ENCODE results near the gene CTSF. TPM values are rescaled to one million over a fixed set of nuclear protein-coding genes. Genes with fewer than 3 reads are reported as not detected.

Gene CTSF
- total RNA-seq, 4 donors from 2014 or later: 55.9 to 196 (median 121) TPM

DNA sequence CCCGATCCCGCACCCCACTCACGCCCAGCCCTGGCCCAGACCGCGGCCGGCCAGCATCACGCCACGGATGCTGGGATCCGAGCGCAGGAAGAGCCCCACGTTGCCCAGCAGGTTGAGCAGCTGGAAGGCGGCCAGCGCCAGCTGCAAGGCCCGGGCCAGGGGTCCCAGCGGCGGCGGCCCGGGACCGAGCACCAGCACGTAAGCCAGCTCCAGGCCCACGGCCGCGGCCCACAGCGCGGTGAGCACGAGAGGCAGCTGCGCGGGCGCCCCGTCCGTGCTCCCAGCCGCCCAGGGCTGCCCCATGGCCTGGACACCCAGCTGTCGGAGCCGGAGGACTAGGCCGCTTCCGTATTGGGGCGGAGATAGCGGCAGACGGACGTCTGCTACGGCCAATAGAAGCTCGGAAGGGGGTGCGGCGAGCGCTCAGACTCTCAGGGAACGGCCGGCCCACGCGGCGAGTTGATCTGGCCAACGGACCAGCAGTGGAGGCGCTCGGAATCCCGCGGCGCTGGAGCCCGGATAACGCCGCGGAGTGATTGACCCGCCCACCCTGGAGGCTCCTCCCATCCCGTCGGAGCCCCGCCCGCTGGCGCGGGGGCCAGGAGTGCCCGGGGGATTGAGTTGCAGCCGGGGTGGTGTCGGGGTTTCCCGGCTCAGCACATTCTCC is 22.6 kb downstream of the CTSF start, which contains the start of gene ZDHHC24:
Gene ZDHHC24 (minus strand): TSS at position 348 of the 667 bp plus-strand sequence. CDS start 45 bp downstream, at position 303.
- TF ChIP-seq, protein P1, sequence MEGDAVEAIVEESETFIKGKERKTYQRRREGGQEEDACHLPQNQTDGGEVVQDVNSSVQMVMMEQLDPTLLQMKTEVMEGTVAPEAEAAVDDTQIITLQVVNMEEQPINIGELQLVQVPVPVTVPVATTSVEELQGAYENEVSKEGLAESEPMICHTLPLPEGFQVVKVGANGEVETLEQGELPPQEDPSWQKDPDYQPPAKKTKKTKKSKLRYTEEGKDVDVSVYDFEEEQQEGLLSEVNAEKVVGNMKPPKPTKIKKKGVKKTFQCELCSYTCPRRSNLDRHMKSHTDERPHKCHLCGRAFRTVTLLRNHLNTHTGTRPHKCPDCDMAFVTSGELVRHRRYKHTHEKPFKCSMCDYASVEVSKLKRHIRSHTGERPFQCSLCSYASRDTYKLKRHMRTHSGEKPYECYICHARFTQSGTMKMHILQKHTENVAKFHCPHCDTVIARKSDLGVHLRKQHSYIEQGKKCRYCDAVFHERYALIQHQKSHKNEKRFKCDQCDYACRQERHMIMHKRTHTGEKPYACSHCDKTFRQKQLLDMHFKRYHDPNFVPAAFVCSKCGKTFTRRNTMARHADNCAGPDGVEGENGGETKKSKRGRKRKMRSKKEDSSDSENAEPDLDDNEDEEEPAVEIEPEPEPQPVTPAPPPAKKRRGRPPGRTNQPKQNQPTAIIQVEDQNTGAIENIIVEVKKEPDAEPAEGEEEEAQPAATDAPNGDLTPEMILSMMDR (IDR thresholded peaks at IDR 0.05; ENCODE audit: low read depth): no peak

DNA sequence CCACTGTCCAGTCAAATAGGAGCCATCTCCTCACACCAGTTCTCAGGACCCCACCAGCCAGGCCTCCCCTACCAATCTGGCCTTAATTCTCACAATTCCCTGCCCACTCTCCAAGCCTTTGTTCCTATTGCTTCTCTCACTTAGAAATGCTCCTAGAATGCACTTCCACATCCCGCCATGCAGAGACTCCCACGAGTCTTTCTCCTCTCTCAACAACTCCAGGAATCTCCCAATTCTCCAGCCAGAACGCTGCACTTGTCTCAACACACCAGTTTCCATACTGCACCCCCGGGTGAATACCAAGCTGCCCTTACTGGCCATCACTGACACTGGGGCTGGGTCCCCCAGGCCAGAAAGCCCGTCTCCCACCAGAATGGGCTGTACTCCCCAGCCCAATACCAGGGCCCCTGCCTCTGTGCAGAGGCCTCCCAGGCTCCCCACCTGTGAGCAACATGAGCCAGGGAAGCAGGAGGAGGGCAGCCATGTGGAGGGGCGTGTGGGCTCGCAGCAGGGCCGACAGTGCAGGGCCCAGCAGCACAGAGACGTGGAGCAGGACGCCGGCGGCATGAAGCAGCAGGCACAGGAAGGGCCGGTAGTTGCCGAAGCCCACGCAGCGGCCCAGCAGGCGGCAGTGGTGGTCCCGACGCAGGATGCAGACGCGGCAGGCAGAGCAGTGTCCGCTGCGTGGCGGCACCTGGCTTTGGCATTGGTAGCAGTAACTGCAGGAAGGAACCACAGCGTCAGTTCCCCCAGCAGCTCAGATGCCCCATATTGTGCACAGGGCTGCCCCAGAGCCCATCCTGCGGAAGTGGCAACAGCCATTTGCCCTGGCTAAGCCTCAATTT is 24.9 kb downstream of the CTSF start:
- TF ChIP-seq, protein P1 (IDR thresholded peaks at IDR 0.05; ENCODE audit: low read depth): no peak

DNA sequence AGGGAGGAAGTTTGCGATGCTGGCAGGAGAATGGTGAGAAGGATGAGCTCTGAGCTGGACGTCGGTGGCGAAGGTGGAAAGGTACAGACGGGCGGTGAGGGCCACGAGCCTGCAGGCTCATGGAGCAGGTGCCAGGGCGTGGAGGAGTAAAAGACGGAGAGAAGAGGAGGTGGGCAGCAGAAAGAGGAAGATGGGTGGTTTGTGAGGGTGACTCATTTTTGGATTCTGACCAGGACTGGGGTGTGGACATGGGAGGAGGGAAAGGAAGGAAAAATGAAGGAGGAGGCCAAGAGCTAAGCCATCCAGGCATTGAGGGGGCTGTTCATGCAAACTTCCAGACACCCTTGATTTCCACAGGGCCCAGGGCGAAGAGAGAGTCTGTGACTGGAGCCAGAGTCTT is 26.0 kb downstream of the CTSF start:
- TF ChIP-seq, protein P1 (IDR thresholded peaks at IDR 0.05; ENCODE audit: low read depth): no peak

DNA sequence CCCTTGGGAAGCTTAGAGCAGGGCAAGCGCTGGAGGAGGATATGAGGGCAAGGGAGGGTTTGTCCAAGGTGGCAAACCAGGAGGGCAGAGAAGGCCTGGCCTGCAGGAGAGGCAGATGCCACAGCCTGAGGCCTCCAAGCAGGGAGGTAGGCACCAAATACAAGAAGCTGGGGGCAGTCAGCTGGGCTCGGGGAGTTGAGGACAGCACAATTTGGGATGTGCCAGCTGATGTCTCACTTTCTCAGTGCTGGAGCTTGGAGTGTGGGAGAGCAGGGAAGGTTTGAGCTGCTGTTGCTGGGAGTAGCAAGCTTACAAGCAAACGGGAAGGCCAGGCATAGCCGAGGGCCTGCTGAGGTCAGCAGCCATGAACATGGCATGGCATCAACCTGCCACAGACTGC is 26.5 kb downstream of the CTSF start:
- TF ChIP-seq, protein P1 (IDR thresholded peaks at IDR 0.05; ENCODE audit: low read depth): no peak

DNA sequence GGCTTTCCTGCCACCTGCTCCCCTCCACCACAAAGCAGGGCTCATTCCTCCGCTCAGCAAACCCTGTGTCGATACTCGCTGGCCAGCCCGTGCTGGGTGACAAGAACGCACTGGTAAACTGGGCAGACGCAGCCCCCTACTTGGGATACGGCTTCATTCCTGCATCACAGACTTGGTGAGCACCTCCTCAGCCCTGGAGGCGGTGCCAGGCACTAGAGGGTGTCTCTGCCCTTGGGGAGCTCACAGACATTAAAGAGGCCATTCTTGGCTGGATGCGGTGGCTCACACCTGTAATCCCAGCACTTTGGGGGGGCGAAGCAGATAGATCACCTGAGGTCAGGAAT is 28.6 kb downstream of the CTSF start:
- TF ChIP-seq, protein P1 (IDR thresholded peaks at IDR 0.05; ENCODE audit: low read depth): no peak

DNA sequence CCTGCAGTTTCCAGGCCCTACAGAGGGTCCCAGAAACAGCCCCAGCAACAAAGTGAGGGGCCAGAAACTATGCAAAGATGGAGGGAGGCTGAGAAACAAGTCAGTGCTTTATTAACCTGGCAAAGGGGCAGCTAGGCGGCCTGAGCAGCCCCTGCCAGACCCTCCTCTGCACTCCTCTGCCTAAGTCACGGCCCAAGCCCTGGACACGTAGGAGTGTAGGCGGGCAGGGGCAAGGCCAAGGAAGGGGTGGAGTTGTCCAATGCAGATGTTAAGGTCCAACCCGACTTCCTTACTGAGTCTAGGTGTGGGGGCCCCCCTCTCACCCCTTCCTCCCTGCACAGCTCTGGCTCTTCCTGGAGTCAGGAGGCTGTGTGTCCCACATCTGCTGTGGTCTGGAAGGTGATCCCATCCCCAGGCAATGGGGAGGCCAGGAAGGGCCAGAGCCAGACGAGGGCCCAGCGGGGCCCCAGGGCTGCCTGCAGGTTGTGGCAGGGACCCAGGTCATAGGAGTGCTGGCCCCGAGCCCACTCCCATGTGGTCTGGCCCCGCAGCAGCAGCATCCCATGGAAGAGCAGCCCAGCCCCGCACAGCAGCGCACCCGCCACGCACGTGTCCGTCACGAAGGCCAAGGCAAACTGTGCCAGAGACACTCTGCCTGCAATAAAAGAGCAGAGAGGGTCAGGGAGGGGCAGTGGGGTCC is 29.1 kb downstream of the CTSF start:
- TF ChIP-seq, protein P1 (IDR thresholded peaks at IDR 0.05; ENCODE audit: low read depth): no peak

DNA sequence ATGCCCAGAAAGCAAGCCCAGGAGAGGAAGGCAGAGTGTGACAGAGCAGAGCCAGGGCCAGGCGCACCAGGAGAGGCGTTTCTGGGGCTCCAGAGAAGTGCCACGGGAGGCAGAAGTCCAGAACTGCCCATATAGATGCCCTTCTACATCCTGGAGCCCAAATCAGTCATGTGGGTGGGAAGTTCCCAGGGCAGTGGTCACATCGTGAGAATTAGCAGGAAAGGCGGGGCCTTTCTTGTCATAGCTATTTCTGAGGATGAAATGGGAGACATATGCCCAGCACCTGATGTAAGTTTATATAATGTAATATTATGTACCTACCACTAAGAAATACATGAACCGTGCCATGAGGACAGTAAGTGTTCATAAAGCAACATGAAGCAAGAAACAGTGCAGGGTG is 35.6 kb downstream of the CTSF start:
- TF ChIP-seq, protein P1 (IDR thresholded peaks at IDR 0.05; ENCODE audit: low read depth): no peak
